H1 (cell line): ENCODE measurements around the gene ARMS2. TPM values are rescaled to one million over a fixed set of nuclear protein-coding genes. Genes with fewer than 3 reads are reported as not detected.

ENCODE experiments used
- BRCA1 ChIP-seq: IDR thresholded peaks from 2 replicates; pipeline ENCODE4 v1.6.1; 2012; ENCODE audit warnings: low read depth, low read length, improper control_type of control experiment
- EGR1 ChIP-seq: IDR thresholded peaks from 2 replicates; pipeline ENCODE4 v1.6.1; 2011; ENCODE audit warnings: low read depth, low read length, borderline replicate concordance
- MAFK ChIP-seq: IDR thresholded peaks from 2 replicates; pipeline ENCODE4 v1.6.1; 2012; ENCODE audit warnings: low read depth, mild to moderate bottlenecking, improper control_type of control experiment, low read length
- NRF1 ChIP-seq: IDR thresholded peaks from 2 replicates; pipeline ENCODE4 v1.6.1; 2011; ENCODE audit warnings: mild to moderate bottlenecking, low read depth, low read length, improper control_type of control experiment
- RAD21 ChIP-seq, 2 experiments: IDR thresholded peaks in 1 of 2; conservative IDR thresholded peaks in 1 of 2; 2 replicates each; pipeline ENCODE4 v1.6.1; 2011; ENCODE audit warnings: low read depth in 2 of 2, low read length in 2 of 2, improper control_type of control experiment in 1 of 2, inconsistent platforms in 1 of 2, mild to moderate bottlenecking in 1 of 2, moderate library complexity in 1 of 2
- TCF12 ChIP-seq: IDR thresholded peaks from 2 replicates; pipeline ENCODE4 v1.6.1; 2011; ENCODE audit warnings: low read depth, mild to moderate bottlenecking, low read length
- polyA plus RNA-seq, 7 experiments: library from polyadenylated mRNA; depleted of rRNA in 3 of 7; stranded (reverse) in 5 of 7; unstranded in 2 of 7; fragments of >200 nt in 5 of 7; fragments of 200-250 nt in 2 of 7; gene quantifications; 1 replicate in 5 of 7; 2 replicates in 1 of 7; 4 replicates in 1 of 7; pipeline versions ENCODE4 v1.2.1 to v1.2.3, GENCODE V29; 2011 to 2013; ENCODE audit warnings: missing spikeins in 2 of 7, mixed read lengths in 2 of 7
- total RNA-seq: library from RNA; stranded (reverse); fragmentation: NEBNext Ultra II Directional; extraction: Animal tissue kit (Norgen Biotek cat#: 25700); gene quantifications from 2 replicates; pipeline ENCODE4 v1.2.1, GENCODE V29; 2021
- TF ChIP-seq, protein P1 (sequence below): fragments of 300-600 bp; sonication (generic); IDR thresholded peaks from 2 replicates; pipeline ENCODE4 v1.7.1; 2012; ENCODE audit warnings: low read length, moderate library complexity, mild to moderate bottlenecking, inconsistent platforms; ENCODE audit not compliant: insufficient replicate concordance

The ARMS2 gene
- total and polyA plus RNA-seq, 2 of the 8 experiments (the other 6 are each of a cell fraction or from before 2014, with no cell fraction given), result not detected

- TF ChIP-seq, protein P1, sequence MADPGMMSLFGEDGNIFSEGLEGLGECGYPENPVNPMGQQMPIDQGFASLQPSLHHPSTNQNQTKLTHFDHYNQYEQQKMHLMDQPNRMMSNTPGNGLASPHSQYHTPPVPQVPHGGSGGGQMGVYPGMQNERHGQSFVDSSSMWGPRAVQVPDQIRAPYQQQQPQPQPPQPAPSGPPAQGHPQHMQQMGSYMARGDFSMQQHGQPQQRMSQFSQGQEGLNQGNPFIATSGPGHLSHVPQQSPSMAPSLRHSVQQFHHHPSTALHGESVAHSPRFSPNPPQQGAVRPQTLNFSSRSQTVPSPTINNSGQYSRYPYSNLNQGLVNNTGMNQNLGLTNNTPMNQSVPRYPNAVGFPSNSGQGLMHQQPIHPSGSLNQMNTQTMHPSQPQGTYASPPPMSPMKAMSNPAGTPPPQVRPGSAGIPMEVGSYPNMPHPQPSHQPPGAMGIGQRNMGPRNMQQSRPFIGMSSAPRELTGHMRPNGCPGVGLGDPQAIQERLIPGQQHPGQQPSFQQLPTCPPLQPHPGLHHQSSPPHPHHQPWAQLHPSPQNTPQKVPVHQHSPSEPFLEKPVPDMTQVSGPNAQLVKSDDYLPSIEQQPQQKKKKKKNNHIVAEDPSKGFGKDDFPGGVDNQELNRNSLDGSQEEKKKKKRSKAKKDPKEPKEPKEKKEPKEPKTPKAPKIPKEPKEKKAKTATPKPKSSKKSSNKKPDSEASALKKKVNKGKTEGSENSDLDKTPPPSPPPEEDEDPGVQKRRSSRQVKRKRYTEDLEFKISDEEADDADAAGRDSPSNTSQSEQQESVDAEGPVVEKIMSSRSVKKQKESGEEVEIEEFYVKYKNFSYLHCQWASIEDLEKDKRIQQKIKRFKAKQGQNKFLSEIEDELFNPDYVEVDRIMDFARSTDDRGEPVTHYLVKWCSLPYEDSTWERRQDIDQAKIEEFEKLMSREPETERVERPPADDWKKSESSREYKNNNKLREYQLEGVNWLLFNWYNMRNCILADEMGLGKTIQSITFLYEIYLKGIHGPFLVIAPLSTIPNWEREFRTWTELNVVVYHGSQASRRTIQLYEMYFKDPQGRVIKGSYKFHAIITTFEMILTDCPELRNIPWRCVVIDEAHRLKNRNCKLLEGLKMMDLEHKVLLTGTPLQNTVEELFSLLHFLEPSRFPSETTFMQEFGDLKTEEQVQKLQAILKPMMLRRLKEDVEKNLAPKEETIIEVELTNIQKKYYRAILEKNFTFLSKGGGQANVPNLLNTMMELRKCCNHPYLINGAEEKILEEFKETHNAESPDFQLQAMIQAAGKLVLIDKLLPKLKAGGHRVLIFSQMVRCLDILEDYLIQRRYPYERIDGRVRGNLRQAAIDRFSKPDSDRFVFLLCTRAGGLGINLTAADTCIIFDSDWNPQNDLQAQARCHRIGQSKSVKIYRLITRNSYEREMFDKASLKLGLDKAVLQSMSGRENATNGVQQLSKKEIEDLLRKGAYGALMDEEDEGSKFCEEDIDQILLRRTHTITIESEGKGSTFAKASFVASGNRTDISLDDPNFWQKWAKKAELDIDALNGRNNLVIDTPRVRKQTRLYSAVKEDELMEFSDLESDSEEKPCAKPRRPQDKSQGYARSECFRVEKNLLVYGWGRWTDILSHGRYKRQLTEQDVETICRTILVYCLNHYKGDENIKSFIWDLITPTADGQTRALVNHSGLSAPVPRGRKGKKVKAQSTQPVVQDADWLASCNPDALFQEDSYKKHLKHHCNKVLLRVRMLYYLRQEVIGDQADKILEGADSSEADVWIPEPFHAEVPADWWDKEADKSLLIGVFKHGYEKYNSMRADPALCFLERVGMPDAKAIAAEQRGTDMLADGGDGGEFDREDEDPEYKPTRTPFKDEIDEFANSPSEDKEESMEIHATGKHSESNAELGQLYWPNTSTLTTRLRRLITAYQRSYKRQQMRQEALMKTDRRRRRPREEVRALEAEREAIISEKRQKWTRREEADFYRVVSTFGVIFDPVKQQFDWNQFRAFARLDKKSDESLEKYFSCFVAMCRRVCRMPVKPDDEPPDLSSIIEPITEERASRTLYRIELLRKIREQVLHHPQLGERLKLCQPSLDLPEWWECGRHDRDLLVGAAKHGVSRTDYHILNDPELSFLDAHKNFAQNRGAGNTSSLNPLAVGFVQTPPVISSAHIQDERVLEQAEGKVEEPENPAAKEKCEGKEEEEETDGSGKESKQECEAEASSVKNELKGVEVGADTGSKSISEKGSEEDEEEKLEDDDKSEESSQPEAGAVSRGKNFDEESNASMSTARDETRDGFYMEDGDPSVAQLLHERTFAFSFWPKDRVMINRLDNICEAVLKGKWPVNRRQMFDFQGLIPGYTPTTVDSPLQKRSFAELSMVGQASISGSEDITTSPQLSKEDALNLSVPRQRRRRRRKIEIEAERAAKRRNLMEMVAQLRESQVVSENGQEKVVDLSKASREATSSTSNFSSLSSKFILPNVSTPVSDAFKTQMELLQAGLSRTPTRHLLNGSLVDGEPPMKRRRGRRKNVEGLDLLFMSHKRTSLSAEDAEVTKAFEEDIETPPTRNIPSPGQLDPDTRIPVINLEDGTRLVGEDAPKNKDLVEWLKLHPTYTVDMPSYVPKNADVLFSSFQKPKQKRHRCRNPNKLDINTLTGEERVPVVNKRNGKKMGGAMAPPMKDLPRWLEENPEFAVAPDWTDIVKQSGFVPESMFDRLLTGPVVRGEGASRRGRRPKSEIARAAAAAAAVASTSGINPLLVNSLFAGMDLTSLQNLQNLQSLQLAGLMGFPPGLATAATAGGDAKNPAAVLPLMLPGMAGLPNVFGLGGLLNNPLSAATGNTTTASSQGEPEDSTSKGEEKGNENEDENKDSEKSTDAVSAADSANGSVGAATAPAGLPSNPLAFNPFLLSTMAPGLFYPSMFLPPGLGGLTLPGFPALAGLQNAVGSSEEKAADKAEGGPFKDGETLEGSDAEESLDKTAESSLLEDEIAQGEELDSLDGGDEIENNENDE, result no peak
- TF ChIP-seq MAFK (no peak), RAD21 (IDR thresholded peaks at IDR 0.05 in 1 of 2, conservative IDR thresholded peaks at IDR 0.05 in 1 of 2; ENCODE audit: low read depth in 2 of 2, low read length in 2 of 2) (no peak), EGR1 (no peak), NRF1 (no peak), BRCA1 (no peak), TCF12 (no peak)
Observed at GRCh38 chr10:122464586-122464985, 10.1 kb downstream of the ARMS2 start (continued).
